NCI-H1417 (cell line): ENCODE data around the gene SEMA4D.
"Not testable (repeated sequence)": the region's sequence is repeated elsewhere in the genome, so short reads cannot be mapped to it uniquely, and the experiment has no call there.

ENCODE experiments used
- DNase-seq, 3 experiments: peaks; one replicate each; lab custom pipeline; 2025; lab: John Stamatoyannopoulos, UW

SEMA4D gene

DNA sequence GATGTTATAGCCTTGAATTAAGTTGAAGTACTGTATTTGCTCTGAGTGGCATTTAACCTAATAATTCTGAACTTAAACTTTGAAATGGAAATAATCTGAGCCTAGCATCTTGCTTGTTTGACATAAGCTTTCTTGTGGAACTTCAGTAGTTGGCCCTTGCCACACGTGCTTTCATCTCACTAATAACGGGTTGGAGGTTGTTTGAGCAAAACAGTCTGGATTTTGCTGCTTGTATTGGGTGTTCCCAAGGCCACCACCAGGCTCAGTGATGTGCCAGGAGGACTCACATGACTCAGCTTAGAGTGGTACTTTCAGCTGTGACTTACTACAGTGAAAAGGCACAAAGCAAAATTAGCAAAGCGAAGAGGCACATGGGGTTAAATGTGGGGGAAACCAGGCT lies 143.9 kb downstream of the SEMA4D start:
- DNase-seq, result peak in 1 of 3 experiments; percentile 28

GRCh38 chr9:89352874-89353649 lies 144.9 kb downstream of the SEMA4D start:
- DNase-seq, result no peak

DNA sequence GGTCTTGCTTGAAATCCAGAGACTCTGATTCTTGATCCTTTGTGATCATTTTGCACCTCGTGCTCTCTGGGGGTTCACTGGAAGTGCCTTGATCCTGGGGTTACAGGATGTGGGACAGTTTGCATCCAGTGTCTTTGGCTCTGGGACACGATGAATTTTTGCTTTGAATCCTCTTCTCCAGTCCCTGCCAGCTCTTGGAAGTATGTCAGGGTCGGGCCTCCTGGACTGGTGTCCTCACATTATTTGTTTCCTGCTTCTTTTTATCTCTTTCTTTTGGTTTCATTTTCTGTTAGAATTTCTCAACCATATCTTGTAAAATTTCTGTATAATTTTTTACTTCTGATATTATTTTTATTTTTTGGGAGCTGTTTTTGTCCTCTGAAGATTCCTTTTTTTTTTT lies 145.5 kb downstream of the SEMA4D start:
- no peak for DNase-seq

GRCh38 chr9:89351584-89352300 lies 146.2 kb downstream of the SEMA4D start:
- DNase-seq, result no peak

DNA sequence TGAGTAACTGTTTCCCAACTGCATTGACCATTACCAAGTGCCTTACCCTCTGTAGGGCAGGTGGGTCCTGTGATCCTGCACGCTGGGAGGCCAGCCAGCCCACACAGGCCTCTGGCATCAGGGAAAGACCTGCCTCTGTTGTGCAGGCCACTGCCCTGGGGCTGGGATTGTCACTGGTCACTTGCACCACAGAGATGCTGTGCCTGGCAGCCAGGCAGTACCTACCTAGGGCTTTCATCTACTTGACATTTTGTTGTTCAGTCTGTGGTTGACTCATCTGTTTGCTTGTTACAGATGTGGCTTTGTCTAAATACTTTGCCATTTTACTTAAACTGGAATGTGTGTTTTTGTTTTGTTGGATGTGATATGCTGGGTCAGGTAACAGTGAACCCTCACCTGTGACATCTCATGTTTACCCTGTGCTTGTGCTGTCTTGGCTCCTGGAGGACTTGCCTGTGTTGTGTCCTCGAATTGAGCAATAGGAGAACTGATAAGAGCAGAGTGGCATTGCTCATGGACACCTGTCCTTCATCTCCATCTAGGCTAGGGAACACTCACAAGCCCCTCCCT lies 146.8 kb downstream of the SEMA4D start:
- no peak for DNase-seq

DNA sequence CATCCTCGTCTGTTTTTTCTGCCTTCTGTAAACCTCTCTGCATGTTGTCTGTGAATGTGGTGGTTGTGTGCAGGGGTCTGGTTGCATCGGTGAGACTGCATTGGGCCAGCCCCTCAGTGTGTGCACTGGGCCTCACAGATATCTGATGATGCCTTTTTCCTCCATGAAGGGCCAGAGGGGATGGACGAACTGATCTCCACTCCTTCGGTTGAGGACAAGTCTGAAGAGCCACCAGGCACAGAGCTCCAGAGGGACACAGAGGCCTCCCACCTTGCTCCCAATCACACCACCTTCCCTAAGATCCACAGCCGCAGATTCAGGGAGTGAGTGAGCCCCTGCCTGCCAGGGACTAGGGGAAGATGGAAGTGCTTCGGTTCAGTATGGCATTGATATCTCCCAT lies 148.3 kb downstream of the SEMA4D start:
- DNase-seq, result no peak

DNA sequence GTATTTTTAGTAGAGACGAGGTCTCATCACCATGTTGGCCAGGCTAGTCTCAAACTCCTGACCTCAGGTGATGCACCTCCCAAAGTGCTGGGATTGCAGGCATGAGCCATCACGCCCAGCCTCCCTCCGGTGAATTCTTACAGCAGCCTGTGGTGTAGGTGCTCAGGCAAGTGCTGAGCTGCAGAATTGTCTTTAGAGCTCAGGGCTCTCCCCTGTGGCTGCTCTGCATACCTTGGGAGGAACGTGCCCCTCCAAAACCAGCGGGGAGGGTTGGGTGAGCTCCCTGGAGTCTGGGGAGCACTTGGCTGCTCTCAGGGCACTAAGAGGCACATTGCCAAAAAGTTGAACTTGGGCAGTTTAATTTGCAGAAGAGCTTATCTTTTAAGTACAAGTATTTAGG lies 150.3 kb downstream of the SEMA4D start:
- DNase-seq, result no peak

GRCh38 chr9:89346696-89347095 lies 151.2 kb downstream of the SEMA4D start:
- no peak for DNase-seq

GRCh38 chr9:89345476-89345875 lies 152.4 kb downstream of the SEMA4D start:
- DNase-seq, result no peak

DNA sequence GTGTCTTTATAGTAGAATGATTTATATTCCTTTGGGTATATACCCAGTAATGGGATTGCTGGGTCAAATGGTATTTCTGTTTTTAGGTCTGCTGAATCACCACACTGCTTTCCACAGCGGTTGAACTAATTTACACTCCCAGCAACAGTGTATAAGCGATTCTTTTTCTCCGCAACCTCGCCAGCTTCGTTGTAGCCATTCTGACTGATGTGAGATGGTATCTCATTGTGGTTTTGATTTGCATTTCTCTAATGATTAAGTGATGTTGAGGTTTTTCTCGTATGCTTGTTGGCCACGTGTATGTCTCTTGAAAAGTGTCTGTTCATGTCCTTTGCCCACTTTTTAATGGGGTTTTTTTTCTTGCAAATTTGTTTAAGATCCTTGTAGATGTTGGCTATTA lies 154.1 kb downstream of the SEMA4D start:
- DNase-seq, result not testable (repeated sequence)

DNA sequence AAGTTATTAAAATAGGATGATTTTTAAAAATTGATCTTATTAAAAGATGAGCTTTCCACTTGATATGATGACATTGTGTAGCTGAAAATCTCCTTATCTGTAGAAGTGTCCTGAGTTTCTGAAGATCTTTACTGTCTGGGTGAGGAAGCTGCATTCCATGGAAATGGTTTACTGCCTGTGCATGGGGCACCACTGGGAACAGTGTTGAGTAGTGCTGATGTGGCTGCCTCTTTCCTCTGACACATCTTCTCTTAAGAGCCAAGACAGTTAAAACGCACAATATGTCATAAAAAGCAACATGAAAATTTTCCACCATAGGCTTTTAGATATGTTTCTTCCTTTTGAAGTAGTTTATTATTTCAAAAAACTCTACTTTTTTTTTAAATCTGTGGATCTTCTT lies 155.0 kb downstream of the SEMA4D start:
- no peak for DNase-seq

DNA sequence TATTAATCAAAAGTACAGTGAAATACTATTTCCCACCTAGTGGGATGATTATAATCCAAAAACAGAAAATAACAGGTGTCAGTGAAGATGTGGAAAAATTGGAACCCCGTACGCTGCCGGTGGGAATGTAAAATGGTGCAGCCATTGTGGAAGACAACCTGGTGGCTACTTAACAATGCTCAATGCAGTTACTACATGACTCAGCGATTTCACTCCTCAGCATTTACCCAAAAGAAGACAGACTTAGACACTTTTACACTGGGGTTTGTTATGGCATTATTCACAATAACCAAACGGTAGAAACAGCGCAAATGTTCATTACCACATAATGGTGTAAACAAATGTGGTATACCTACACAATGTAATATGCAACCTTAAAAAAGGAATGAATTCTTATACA lies 155.7 kb downstream of the SEMA4D start:
- no peak for DNase-seq

- DNase-seq, result no peak
These were observed 157.6 kb downstream of the SEMA4D start for GRCh38 chr9:89340332-89340731.

DNA sequence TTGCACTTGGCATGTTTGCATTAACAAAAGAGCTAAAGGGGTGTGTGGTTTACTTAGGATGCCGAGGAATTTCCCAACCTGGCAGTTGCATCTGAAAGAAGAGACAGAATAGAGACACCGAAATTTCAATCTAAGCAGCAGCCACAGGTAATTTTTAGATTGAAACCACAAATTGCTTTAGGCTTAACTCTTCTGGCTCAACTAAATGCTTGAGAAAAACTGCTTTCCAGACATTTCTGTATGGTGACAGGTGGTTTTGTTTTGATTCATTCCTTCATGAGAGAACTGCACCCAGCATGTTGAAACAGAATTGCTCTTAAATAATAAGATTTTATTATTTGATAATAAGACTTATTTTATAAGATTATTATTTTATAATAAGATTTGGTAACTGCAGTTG lies 158.1 kb downstream of the SEMA4D start:
- no peak for DNase-seq

DNA sequence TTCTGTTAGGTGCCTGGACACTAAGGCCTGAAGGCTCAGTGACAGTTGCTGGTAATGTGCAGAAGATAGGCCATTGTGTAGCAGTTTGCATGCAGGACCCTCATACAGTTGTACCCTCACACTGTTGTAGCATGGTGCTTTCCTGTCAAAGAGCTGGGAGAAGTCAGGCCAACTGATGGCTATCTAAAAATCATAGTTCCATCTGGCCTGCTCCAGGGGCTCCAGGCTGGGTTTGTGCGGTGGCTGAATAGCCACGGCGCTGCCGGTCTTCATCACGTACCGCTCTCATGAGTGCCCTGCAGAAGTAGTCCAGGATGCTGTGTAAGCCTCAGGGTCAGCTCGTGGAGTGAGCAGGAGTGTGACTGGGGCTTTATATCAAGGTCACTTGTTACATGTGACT lies 167.4 kb downstream of the SEMA4D start:
- no peak for DNase-seq

- DNase-seq, result no peak
These were observed 168.0 kb downstream of the SEMA4D start for GRCh38 chr9:89329917-89330316.

DNA sequence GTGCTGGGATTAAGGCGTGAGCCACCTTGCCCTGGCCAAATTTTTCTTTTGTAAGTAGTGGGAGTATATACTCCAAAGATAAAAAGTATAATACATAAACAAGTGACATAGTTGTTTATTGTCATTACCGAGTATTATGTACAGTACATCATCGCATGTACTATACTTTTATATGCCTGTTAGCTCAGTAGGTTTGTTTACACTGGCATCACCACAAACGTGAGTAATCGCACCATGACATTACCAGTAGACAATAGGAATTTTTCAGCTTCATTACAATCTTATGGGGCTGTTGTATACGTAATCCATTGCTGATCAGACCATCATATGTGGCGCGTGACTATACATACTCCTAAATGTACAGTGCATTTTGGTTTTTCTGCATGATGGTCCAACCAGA lies 169.8 kb downstream of the SEMA4D start:
- DNase-seq, result no peak

- no peak for DNase-seq
These were observed 172.2 kb downstream of the SEMA4D start for GRCh38 chr9:89325733-89326132.

DNA sequence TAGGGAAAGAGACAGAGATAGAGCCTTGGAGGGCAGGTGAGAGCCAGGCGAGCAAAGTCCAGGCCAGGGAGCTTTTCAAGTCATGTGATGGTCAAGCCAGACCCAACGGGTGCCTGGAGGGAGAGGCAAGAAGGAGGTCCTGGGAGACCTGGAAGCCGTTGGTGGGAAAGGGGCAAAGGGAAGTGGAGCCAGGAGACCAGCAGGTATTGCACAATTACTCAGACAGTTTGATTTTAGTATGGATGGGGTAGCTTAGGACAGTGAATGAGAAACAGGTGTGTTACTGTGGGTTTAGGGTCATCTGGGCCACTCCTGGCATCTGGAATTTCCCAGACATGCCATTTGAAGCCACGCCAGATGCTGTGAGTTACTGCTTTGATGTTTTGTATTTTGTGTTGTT lies 174.5 kb downstream of the SEMA4D start:
- no peak for DNase-seq

DNA sequence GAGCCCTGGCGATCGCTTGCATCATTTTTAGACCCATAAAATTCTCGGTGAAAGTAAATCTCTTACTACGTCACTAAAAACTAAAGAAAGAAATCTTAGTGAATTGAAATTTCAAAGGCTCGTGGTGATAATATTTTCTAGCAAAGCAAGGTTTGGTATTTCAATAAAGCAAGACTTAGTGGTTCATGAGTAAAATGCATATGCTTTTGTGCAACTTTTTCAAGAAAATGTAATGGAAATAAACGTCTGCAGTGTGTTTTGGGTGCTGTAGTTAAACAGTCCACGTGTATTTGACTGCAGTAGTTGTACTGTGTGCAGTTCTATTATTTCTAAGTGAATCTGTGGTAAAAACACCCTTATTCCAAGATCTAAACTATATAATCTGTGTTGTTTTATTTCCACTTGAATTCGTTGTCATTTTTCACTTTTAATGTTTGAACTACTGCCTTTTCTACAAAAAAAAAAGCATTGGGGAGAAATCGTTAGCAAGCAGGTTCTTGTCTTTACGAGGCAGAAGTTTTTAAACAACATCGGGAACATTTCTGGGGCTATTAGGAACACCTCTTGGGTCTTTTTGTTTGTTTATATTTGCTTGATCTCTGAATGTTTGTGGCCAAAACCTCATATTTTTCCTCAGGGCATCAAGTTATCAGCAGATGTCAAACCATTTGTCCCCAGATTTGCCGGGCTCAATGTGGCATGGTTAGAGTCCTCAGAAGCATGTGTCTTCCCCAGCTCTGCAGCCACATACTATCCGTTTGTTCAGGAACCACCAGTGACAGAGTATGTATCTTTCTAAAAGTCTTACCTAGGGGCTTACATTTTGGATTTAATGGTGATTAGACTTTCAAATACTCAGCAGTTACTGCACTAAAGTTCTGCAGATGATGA lies 178.7 kb downstream of the SEMA4D start:
- DNase-seq, result peak in 2 of 3 experiments; percentile 46 to 72

DNA sequence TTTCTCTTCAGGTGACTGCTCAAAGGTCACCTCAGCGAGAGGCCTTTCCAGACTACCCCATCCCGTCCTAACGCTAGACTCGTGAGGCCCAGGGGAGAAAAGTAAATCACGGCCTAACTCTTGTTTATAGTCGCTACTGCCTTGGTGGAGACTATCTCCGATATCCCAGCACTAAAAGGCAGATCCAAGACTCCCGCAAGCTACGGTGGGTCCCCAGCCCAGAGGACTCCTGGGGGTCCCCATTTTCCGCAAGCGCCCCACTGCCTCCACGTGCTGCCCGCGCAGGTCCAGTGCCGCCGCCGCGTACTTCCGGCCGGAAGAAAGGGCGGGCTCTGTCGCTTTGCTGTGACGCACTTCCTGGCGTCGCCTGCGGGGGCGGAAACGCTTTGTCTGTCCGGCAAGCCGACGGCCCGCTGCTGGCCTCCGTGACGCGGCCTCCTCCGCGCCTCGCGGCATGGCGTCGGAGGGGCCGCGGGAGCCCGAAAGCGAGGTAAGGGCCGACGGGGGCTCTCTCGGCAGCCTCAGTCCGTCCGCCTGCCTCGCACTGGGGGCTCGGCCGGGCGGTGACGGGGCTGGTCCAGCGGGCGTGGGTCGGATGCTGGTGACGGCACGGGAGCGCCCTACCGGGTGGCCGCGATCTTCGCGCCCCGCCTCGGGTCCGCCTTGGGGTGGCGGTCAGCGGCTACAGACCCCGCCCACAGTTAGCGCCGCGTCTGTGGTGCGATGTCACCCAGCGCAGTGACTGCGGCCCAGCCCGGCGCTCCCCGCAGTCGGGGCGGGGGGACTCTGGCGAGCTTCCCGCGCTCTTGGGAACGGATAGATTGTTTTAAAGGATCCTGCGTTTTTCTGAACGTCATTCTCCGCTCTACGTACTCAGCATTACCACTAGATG lies 179.5 kb downstream of the SEMA4D start, which contains the start of gene SECISBP2:
Gene SECISBP2 (plus strand): TSS at position 378 of the 892 bp plus-strand sequence. CDS start 77 bp downstream, at position 455.
- DNase-seq, result peak; percentile 83 to 100 (median 99)
